Measurements from ENCODE around the gene CD8B. TPM values are rescaled to one million over a fixed set of nuclear protein-coding genes. Genes with fewer than 3 reads are reported as not detected.

CD8B gene
- total RNA-seq, 1 experiment from 2014 or later = not detected

- peak; percentile 30 for DNase-seq
Measured at GRCh38 chr2:86788881-86789686, 72.6 kb downstream of the CD8B start.

GRCh38 chr2:86788165-86788564 is 73.5 kb downstream of the CD8B start:
- peak; percentile 67 for DNase-seq
- Histone ChIP-seq H3K9me3 (no peaks in the 10 kb centered on the region), H3K36me3 (no peaks in the 10 kb centered on the region), H3K27me3 (peaks cover 29% of the 10 kb centered on the region), H3K4me3 (no peak overlapping the region)

More at GRCh38 chr2:86788881-86789686, 72.6 kb downstream of the CD8B start:
- Histone ChIP-seq H3K36me3 (no peaks in the 10 kb centered on the region), H3K27me3 (peaks cover 29% of the 10 kb centered on the region), H3K4me3 (no peak overlapping the region), H3K9me3 (no peaks in the 10 kb centered on the region)

- H3K4me3 ChIP-seq = no peak overlapping the region
- no peaks in the 10 kb centered on the region for H3K36me3 ChIP-seq
- no peaks in the 10 kb centered on the region for H3K9me3 ChIP-seq
- H3K27me3 ChIP-seq = peaks cover 29% of the 10 kb centered on the region
- no peak for DNase-seq
Measured at GRCh38 chr2:86787736-86788135, 74.0 kb downstream of the CD8B start.

GRCh38 chr2:86786001-86786536 is 75.6 kb downstream of the CD8B start:
- H3K4me3 ChIP-seq = no peak overlapping the region
- no peaks in the 10 kb centered on the region for H3K36me3 ChIP-seq
- no peak for DNase-seq
- H3K27me3 ChIP-seq = peaks cover 23% of the 10 kb centered on the region
- no peaks in the 10 kb centered on the region for H3K9me3 ChIP-seq

GRCh38 chr2:86785456-86785855 is 76.2 kb downstream of the CD8B start:
- Histone ChIP-seq H3K4me3 (no peak overlapping the region), H3K36me3 (no peaks in the 10 kb centered on the region), H3K9me3 (no peaks in the 10 kb centered on the region), H3K27me3 (peaks cover 19% of the 10 kb centered on the region)
- DNase-seq = no peak

- Histone ChIP-seq H3K4me3 (no peak overlapping the region), H3K27me3 (peaks cover 4% of the 10 kb centered on the region; the same call in 1 of the 2 replicates), H3K9me3 (no peaks in the 10 kb centered on the region), H3K36me3 (no peaks in the 10 kb centered on the region)
- no peak for DNase-seq
Measured at GRCh38 chr2:86783615-86784339, 77.9 kb downstream of the CD8B start.

- Histone ChIP-seq H3K27me3 (no peaks in the 10 kb centered on the region), H3K36me3 (no peaks in the 10 kb centered on the region), H3K4me3 (no peak overlapping the region), H3K9me3 (no peaks in the 10 kb centered on the region)
- DNase-seq = no peak
Measured at GRCh38 chr2:86782748-86783147, 78.9 kb downstream of the CD8B start.

- H3K9me3 ChIP-seq = no peaks in the 10 kb centered on the region
- no peaks in the 10 kb centered on the region for H3K36me3 ChIP-seq
- H3K4me3 ChIP-seq = no peak overlapping the region
- no peak for DNase-seq
- H3K27me3 ChIP-seq = no peaks in the 10 kb centered on the region
Measured at GRCh38 chr2:86781363-86781762, 80.3 kb downstream of the CD8B start.

GRCh38 chr2:86779971-86780370 is 81.7 kb downstream of the CD8B start:
- DNase-seq = no peak
- no peaks in the 10 kb centered on the region for H3K9me3 ChIP-seq
- no peak overlapping the region for H3K4me3 ChIP-seq
- no peaks in the 10 kb centered on the region for H3K36me3 ChIP-seq
- no peaks in the 10 kb centered on the region for H3K27me3 ChIP-seq

- DNase-seq = no peak
- Histone ChIP-seq H3K4me3 (no peak overlapping the region), H3K9me3 (no peaks in the 10 kb centered on the region), H3K27me3 (no peaks in the 10 kb centered on the region), H3K36me3 (peaks cover 6% of the 10 kb centered on the region; the same call in 1 of the 2 replicates)
Measured at GRCh38 chr2:86778957-86779356, 82.7 kb downstream of the CD8B start.

- Histone ChIP-seq H3K27me3 (no peaks in the 10 kb centered on the region), H3K9me3 (no peaks in the 10 kb centered on the region), H3K36me3 (peaks cover 6% of the 10 kb centered on the region; the same call in 1 of the 2 replicates), H3K4me3 (no peak overlapping the region)
- DNase-seq = no peak
Measured at GRCh38 chr2:86776532-86776931, 85.2 kb downstream of the CD8B start.

GRCh38 chr2:86775338-86775737 is 86.3 kb downstream of the CD8B start:
- H3K4me3 ChIP-seq = no peak overlapping the region
- H3K27me3 ChIP-seq = no peaks in the 10 kb centered on the region
- no peaks in the 10 kb centered on the region for H3K9me3 ChIP-seq
- no peak for DNase-seq
- peaks cover 6% of the 10 kb centered on the region; the same call in 1 of the 2 replicates for H3K36me3 ChIP-seq

GRCh38 chr2:86774862-86775261 is 86.8 kb downstream of the CD8B start:
- Histone ChIP-seq H3K4me3 (no peak overlapping the region), H3K36me3 (peaks cover 7% of the 10 kb centered on the region; the same call in 1 of the 2 replicates)

GRCh38 chr2:86772611-86773010 is 89.1 kb downstream of the CD8B start:
- DNase-seq = no peak
- no peaks in the 10 kb centered on the region for H3K27me3 ChIP-seq
- no peak overlapping the region for H3K4me3 ChIP-seq
- H3K36me3 ChIP-seq = peaks cover 11% of the 10 kb centered on the region; the same call in 1 of the 2 replicates
- H3K9me3 ChIP-seq = no peaks in the 10 kb centered on the region

More at GRCh38 chr2:86774862-86775261, 86.8 kb downstream of the CD8B start:
- Histone ChIP-seq H3K9me3 (no peaks in the 10 kb centered on the region), H3K27me3 (no peaks in the 10 kb centered on the region)
- DNase-seq = no peak

GRCh38 chr2:86770816-86771301 is 90.8 kb downstream of the CD8B start:
- Histone ChIP-seq H3K4me3 (no peak overlapping the region), H3K36me3 (peaks cover 14% of the 10 kb centered on the region; the same call in 1 of the 2 replicates), H3K9me3 (no peaks in the 10 kb centered on the region), H3K27me3 (no peaks in the 10 kb centered on the region)
- no peak for DNase-seq

- no peak overlapping the region for H3K4me3 ChIP-seq
- peaks cover 20% of the 10 kb centered on the region for H3K36me3 ChIP-seq
- no peak for DNase-seq
Measured at GRCh38 chr2:86769838-86770237, 91.8 kb downstream of the CD8B start.

More at GRCh38 chr2:86769838-86770237, 91.8 kb downstream of the CD8B start:
- Histone ChIP-seq H3K9me3 (no peaks in the 10 kb centered on the region), H3K27me3 (no peaks in the 10 kb centered on the region)
